Stimulated activated CD8-positive, alpha-beta memory T cell treated with anti-CD3 and anti-CD28 coated beads, Interleukin-15, amount 100 ng/mL, for 1 hour (primary cell): ENCODE results near the gene SCNN1G.

Source experiments
- DNase-seq: peaks from one replicate; pipeline ENCODE4 v3.0.0-alpha.2; 2020; ENCODE audit warnings: low read depth

SCNN1G gene

DNA sequence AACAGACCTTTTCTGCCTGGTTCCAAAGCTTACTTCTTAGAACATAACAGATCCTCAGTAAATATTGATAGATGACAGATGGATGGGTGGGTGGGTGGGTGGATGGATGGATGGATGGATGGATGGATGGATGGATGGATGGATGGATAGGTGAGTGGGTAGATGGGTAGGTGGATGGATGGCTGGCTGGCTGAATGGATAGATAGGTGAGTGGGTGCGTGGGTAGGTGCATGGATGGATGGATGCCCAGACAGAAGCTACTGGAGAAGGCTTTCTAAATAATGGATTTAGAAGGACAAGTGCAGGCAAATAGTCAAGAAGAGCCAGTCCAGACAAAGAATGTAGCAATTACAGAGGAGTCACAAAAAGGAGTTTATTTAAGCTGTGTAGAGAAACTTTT is 19.6 kb downstream of the SCNN1G start:
- no peak for DNase-seq

DNA sequence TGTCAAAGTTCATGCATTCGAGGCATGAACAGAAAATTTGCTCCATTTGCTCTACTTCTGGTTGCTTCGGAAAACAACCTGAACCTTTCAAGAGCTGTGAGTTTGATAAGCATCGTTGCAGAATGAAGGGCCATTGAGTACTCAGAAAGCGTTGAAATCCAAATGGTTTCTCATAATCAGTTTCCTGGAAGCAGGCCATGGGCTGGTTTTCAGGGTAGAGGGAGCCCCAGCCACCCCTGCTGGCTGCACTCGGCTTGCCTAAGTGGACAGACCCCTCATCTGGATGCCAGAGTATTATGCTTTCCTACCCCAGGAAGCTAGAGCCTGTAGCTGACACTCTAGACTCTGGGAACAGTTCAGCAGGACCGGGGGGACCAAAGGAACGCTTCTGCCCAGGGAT is 24.4 kb downstream of the SCNN1G start:
- no peak for DNase-seq

DNA sequence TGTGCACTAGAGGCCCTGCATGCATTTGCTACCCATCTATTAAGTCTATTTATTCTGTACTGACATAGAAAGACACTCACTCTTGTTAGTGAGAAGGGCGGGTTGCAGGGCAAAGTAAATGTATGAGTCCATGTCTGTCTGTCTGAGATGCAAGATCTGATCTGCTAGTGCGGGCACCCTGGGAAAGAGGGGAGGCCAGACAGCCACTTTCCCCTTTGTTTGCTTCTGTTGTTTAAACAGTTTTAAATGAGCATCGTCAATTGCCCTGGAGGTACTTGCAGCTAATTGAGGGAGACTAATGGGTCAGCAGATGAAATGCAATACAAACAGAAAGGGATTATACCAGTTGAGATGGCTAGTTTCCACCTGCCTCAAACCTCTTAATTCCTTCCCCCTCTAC is 24.9 kb downstream of the SCNN1G start:
- DNase-seq: no peak

DNA sequence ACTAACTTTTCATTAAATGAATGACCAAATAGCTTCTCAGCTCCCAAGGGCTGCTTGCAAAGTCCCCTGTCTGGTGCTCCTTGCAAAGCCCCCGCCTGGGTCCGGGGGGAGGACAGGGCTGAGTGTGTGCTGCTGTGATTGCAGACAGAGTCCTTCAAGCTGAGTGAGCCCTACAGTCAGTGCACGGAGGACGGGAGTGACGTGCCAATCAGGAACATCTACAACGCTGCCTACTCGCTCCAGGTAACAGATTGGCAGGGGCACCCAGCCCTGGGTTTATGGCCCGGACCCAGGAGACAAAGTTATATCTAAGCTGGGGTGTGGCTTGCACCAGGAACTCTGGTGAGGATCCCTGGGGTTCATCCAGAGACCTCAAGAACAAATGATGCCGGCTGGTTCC is 27.1 kb downstream of the SCNN1G start:
- no peak for DNase-seq

DNA sequence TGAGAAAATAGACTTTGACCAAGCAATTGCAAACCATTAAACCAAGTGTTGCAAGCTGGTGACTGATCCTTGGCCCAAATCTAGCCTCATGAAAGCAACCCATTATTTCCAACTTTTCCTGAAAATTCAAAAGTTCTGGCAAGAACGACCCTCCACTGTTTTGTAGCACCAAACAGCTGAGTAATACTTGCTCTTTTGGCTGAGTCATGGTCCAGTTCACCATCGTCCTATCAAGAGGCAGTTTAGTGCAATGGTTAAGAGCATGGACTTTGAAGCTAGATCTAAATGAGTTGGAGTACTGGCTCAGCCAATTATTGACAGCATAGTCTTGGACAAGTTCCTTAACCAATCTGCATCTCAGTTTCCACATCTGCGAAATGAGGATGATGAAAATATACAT is 31.3 kb downstream of the SCNN1G start:
- no peak for DNase-seq

DNA sequence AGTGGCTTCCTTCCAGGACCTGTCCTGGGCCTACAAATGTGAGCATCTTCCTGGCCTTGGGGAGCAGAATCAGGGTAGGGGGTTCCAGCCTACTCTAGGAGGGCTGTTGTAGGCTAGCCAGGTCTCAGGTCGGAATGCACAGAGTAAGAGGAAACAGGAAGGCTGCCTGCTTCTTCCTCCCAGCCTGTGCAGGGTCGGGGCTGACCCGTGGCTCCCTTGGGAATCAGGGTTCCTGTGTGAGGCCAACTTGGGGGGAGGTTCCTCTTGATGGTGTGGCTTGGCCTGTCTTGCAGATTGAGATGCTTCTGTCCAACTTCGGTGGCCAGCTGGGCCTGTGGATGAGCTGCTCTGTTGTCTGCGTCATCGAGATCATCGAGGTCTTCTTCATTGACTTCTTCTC is 32.3 kb downstream of the SCNN1G start:
- no peak for DNase-seq

DNA sequence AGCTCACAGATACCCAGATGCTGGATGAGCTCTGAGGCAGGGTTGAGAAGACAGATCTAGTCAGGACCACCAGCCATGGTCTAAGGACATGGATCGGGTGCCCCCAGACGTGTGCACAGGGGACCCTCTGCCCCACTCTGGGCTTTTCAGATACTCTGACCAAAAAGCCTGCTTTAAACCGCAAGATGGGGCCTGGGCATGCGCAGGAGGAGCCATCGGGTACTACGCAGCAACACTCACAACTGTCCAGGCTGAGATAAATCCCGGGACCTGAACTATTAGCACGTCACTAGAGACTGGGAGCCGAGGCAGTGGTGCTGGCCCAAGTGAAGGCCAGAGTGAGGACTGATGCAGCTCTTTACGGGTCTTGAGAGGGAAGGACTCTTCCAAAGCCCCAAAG is 32.9 kb downstream of the SCNN1G start:
- DNase-seq: no peak

DNA sequence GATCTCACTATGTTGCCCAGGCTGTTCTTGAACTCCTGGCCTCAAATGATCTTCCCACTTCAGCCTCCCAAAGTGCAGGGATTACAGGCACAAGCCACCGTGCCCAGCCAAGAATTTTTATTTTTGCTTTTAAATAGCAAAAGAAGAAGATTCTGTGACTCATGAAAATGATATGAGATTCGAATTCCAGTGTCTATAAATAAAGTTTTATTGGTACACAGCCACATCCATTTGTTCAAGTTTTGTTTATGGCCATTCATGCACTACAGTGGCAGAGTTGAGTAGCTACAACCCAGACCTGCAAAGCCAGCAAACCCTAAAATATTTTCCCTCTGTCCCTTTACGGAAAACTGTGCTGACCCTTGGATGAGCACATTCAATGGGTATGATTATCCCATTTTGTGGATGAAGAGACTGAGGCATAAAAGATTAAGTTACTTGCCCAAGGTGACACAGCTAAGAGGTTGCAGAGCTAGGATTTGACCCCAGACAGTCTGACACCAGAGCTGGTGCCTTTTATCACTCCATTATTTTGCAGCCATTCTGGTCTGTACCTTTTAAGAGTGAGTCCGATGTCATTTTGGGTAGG is 34.2 kb downstream of the SCNN1G start:
- no peak for DNase-seq

DNA sequence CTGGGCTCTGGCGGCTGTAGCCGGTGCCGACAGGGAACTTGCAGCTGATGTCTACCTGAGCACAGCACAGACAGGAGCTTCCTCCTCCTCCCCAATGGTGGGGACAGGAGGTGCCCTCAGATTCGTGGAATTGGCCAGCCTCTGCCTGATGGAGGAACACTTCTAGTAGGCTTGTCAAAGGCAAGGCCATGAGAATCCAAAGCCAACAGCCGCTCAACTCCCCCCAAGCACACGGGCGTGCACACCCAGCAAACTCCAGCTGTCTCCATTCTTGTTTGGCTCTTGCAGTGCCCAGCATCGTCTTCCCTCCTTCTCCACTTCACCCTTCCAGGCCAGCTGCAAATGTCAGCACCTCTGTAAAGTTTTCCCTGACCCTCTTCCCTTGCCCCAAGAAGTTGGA is 35.1 kb downstream of the SCNN1G start:
- DNase-seq: no peak

DNA sequence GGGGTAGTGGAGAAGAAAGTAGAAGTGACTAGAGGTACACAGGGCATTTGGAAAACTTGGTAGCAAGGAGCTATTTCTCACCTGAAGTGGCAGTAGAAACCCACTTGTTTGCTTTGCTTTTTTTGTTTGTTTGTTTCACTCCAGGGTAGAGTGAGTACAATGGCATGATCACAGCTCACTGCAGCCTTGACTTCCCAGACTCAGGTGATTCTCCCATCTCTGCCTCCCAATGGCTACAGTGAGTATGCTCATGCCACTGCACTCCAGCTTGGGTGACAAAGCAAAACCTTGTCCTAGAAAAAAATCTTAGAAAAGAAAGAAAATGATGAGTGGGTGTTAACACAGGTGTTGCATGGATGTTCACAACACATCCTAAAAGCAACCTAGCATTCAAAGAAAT is 40.4 kb downstream of the SCNN1G start:
- no peak for DNase-seq

DNA sequence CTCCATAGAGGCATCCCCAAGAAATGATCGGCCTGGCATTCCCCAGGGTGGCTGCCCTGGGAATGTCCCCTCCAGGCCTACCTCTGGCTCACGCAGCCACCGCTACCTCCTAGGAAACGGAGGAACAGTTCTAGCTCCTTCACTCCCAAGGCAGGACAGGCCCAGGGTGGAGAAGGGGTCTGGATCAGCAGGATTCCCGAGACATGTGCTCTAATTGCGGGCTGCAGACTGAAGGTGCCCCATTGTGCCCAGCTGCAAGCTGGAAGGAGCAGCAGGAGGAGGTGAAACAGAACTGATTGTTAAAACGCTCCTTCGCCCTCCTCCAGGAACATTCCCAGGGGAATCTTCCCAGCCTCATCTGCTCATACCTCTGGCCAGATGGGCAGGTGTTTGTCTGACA is 40.8 kb downstream of the SCNN1G start:
- DNase-seq: no peak

DNA sequence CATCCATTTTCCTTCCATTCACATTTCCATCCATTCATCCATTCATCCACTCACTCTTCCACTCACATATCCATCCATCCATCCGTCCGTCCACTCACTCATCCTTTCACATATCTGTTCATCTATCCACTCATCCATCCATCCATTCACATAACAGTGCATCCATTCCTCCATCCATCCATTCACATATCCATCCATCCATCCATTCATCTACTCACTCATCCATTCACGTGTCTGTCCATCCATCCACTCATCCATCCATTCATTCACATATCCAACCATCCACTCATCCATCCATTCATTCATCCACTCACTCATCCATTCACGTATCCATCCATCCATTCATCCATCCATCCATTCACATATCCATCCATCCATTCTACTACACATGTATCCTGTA is 42.6 kb downstream of the SCNN1G start:
- no peak for DNase-seq

DNA sequence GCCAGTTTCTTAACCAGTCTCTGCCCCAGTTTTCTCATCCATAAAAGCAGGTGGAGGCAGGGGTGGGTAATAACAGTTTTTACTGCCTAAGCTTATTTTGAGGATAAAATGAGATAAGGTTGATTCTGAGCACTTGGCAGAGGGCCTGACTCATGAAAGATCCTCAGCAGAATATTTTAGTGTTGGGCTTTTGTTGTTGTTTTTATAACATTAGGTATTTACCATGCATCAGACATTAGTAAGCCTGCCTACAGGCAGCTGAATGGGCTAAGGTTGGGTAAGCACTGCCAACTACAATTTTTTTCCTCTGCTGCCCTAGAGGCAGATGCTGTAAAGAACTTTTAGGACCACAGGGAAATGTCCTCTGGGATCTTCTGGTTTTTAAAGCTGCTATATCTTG is 43.1 kb downstream of the SCNN1G start:
- DNase-seq: no peak

DNA sequence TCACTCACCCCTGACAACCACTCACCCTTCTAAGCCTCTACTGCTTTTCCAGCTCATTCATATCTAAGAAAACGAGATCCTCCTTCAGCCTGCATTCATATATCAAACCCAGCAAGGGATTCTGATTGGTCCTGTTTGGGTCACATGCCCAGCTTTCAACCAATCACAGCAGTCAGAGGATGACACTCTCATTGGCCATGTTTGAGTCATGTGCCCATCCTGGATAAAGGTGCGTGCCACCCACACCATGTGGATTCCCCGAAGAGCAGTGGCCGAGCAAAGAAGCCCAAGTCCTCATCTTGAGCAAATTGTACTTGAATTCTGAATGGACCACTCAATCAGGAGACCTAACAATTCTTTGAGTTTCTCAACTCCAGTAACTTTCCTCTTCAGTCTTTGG is 45.0 kb downstream of the SCNN1G start:
- no peak for DNase-seq

DNA sequence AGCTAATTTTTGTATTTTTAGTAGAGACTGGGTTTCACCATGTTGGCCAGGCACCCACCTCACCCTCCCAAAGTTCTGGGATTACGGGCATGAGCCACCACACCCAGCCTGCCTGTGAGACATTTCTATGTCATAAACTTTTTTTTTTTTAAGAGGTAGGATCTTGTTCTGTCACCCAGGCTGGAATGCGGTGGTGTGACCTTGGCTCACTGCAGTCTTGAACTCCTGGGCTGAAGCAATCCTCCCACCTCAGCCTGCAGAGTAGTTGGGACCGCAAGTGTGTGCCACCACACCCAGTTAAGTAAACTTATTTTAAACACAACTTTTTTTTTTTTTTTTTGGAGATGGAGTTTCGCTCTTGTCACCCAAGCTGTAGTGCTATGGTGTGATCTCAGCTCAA is 47.2 kb downstream of the SCNN1G start:
- no peak for DNase-seq

DNA sequence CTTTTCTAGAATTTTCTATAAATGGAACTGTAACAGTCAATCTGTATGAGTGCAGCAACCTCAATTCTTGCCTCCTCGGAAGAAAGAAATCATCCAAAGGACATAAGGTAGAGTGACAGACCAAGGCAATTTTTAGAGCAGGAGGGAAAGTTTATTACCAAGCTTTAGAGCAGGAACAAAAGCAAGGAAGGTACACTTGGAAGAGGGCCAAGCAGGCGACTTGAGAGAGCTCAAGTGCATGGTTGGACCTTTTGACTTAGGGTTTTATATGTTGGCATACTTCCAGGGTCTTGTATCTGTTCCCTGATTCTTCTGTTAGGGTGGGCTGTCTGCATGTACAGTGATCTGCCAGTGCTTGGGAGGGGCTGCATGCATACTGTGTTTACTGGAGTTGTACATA is 50.3 kb downstream of the SCNN1G start:
- no peak for DNase-seq

DNA sequence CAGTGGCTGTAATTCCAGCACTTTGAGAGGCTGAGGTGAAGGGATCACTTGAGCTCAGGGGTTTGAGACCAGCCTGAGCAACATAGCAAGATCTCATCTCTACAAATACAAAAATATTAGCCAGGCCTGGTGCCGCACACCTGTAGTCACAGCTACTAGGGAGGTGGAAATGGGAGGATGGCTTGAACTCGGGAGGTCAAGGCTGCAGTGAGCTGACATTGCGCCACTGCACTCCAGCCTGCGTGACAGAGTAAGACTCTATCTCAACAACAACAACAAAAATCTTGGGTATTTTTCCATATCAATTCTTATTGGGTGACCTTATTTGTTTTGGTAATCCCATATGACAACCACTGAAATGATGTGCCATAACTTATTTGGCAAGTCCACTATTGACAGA is 52.6 kb downstream of the SCNN1G start:
- DNase-seq: no peak

DNA sequence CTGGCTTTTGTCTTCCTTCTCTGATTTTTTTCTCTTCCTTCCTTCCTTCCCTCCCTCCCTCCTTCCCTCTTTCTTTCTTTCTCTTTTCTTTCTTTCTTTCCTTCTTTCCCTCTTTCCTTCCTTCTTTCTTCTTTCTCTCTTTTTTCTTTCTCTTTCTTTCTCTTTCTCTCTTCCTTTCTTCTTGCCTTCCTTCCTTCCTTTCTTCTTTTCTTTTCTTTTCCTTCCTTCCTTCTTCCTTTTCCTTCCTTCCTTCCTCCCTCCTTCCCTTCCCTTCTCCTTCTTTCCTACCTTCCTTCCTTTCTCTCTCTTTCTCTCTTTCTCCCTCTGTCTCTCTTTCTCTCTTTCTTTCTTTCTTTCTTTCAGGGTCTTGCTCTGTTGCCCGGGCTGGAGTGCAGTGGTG is 54.4 kb downstream of the SCNN1G start:
- no peak for DNase-seq

DNA sequence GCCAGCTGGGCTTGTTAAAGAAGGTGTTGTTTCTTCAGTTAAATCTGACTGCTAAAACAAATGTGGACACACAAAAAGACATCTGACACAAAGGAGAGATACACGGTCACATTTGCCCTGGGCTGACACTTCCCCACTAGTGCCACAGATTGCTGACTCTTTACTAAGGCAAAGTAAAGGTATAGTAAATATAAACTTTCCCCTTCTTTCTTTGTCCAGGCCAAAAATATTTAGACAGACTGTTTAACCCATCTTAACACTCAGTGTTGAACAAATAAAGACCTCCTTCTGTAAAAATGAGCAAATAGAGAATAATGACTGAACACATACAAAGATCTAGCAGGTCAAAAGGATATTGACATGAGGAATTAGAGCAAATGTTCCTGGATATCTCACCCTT is 58.4 kb downstream of the SCNN1G start:
- DNase-seq: no peak

DNA sequence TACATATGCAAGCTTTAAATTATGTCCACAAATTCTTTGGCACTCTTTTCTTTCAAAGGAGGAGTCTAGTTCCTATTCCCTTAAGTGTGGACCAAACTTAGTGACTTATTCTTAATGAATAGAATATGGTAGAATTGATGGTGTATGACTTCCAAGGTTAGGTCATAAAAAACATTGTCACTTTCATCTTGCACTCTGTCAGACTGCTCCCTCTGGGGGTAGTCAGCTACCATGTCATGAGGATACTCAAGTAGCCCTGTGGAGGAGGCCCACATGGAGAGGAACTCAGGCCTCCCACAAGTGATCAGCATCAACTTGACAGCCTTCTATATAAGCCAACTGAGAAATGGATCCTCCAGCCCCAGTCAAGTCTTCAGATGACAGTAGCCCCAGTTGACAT is 61.6 kb downstream of the SCNN1G start:
- no peak for DNase-seq

DNA sequence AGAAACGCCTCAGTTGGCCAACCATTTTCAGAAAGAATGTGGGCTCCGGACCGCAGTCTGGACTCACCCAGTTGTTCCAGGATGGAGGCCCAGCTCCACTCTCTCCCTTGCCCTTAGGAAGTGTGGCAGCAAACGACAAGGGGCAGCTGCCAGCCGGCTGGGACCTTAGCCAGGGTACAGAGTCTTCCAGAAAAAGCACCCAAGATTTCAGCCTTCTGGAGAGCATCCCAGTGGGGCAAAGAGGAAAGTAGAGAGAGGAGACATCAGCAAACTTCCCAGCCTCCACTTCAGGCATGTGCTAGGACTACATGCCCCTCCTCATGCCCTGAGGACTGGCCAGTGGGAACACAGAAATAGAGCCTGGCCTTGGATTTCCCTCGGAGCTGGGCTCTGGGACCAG is 62.7 kb downstream of the SCNN1G start:
- no peak for DNase-seq

DNA sequence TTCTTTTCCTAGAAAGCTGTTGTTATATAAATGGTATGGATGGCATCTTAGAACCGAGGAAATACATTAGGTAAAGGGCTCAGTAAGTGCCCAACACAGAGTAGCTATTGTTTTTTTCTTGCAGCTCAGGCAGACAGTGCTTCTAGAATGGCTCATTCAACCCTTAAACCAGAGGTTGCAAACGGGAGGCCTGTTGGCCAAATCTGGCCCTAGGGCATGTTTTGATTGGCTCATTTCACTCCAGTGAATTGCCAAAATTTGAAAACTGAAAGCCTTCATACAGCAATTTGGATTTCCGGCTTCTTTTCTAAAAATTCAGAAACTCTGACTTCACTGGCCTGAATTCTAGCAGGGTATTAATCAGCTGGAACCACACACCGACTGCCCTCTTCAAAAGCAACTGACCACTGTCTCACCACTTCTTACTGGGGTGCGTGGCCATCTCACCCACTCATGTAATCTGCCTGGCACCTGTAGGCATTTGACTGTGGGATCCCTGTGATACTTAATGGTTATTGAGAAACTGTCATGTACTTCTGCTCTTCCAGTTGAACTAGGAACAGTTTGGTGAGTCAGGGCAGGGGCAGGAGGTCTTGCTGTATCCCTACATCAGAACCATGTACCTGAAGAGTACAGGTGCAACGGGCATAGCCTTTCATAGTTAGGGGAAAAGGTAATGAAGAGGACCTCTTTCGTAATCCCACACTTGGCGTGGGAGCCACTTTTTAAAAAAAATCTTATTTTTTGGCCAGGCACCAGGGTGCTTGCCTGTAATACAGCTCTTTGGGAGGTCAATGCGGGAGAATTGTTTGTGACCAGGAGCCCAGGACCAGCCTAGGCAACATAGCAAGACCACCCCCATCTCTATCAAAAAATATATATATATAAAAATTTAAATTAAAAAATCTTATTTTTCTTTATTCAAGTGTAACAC is 66.0 kb downstream of the SCNN1G start:
- no peak for DNase-seq

DNA sequence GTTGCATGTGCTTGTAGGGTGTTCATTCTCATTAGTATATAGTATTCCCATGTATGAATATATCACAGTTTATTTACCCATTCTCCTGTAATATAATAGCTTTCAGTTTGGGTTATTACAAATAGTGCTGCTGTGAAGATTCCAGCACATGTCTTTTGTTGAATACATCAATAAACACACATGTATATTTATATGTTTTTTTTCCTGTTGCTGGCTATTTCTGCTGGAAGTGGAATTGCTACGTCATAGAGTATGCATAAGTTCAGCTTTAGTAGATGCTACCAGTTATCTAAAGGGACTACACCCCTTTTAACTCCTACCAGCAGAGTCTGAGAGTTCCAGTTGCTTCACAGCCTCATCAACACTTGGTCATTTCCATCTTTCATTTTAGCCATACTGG is 67.3 kb downstream of the SCNN1G start:
- DNase-seq: no peak

DNA sequence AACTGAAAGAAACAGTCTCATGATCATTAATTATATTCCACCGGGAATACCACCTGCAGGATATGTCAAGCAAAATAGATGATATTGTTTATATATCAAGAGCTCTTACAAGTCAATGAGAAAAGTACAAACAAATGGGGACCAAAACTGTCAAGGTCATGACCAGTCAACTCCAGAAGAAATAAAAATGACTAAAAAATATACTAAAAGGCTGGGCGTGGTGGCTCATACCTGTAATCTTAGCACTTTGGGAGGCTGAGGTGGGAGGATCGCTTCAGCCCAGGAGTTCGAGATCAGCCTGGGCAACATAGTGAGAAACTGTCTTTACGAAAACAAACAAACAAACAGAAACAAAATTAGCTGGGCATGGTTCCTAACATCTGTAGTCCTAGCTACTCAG is 69.8 kb downstream of the SCNN1G start:
- DNase-seq: no peak
